SK-N-SH (cell line): ENCODE results near the gene LANCL3. TPM values are rescaled to one million over a fixed set of nuclear protein-coding genes. Genes with fewer than 3 reads are reported as not detected.

Source experiments
- CTCF ChIA-PET: fragments of 300-600, 350-600 bp; formaldehyde crosslinking; extraction: SDS; loops from one replicate; lab custom pipeline; 2021; lab: Yijun Ruan, JAX
- POLR2A ChIA-PET: fragments of 350-600 bp; sonication (Branson Sonifier 250); formaldehyde crosslinking; extraction: SDS; loops from one replicate; lab custom pipeline; 2020; ENCODE audit warnings: antibody characterized with exemption, inconsistent platforms; lab: Yijun Ruan, JAX
- DNase-seq: peaks from one replicate; pipeline ENCODE4 v3.0.0; 2012
- H2AFZ ChIP-seq: fragments of 200-600 bp; sonication (generic); 2 replicates; pipeline ENCODE4 v1.8.1; 2016; ENCODE audit warnings: antibody characterized with exemption, mild to moderate bottlenecking, low read depth
- H3F3A ChIP-seq: fragments of 200-600 bp; sonication (generic); replicated peaks from 2 replicates; pipeline ENCODE3; 2016; ENCODE audit warnings: antibody characterized with exemption, mild to moderate bottlenecking; ENCODE audit not compliant: insufficient read depth
- H3K27ac ChIP-seq, 2 experiments: fragments of 200-500 bp in 1 of 2; fragments of 200-600 bp in 1 of 2; sonication (Bioruptor generic) in 1 of 2; sonication (generic), shearing (Covaris generic) in 1 of 2; 2 replicates each; pipeline versions ENCODE4 v1.5.1 to v1.6.1; 2014 to 2016; ENCODE audit warnings: low read depth in 2 of 2, inconsistent platforms in 1 of 2, low read length in 1 of 2, mild to moderate bottlenecking in 1 of 2, mixed read lengths in 1 of 2
- H3K27me3 ChIP-seq: fragments of 200-600 bp; sonication (generic), shearing (Covaris generic); 2 replicates; pipeline ENCODE4 v1.6.1; 2016; ENCODE audit warnings: mixed run types; ENCODE audit not compliant: insufficient read depth
- H3K36me3 ChIP-seq, 2 experiments: fragments of 200-500 bp in 1 of 2; fragments of 200-600 bp in 1 of 2; sonication (Bioruptor generic) in 1 of 2; sonication (generic) in 1 of 2; replicated peaks in 1 of 2; 2 replicates each; pipeline versions ENCODE3 to v1.5.1; 2014 to 2016; ENCODE audit warnings: low read length in 1 of 2, mild to moderate bottlenecking in 1 of 2; ENCODE audit not compliant: insufficient read depth in 2 of 2, control insufficient read depth in 1 of 2
- H3K4me1 ChIP-seq, 2 experiments: fragments of 200-500 bp in 1 of 2; fragments of 200-600 bp in 1 of 2; sonication (Bioruptor generic) in 1 of 2; sonication (generic), shearing (Covaris generic) in 1 of 2; 2 replicates each; pipeline versions ENCODE4 v1.5.1 to v1.6.1; 2014 to 2016; ENCODE audit warnings: low read depth in 1 of 2, low read length in 1 of 2, mixed run types in 1 of 2; ENCODE audit not compliant: insufficient read depth in 2 of 2, control insufficient read depth in 1 of 2
- H3K4me2 ChIP-seq: fragments of 200-600 bp; sonication (generic), shearing (Covaris generic); 2 replicates; pipeline ENCODE4 v1.6.1; 2017; ENCODE audit warnings: mixed run types
- H3K4me3 ChIP-seq, 2 experiments: fragments of 200-500 bp in 1 of 2; fragments of 200-600 bp in 1 of 2; sonication (Bioruptor generic) in 1 of 2; sonication (generic), shearing (Covaris generic) in 1 of 2; 2 replicates each; pipeline versions ENCODE4 v1.5.1 to v1.8.1; 2014 to 2016; ENCODE audit warnings: low read depth in 2 of 2, inconsistent platforms in 1 of 2, low read length in 1 of 2, mild to moderate bottlenecking in 1 of 2, mixed read lengths in 1 of 2, moderate library complexity in 1 of 2
- H3K79me2 ChIP-seq: fragments of 200-600 bp; sonication (generic); 2 replicates; pipeline ENCODE4 v1.8.1; 2017; ENCODE audit warnings: mild to moderate bottlenecking; ENCODE audit not compliant: insufficient read depth
- H3K9ac ChIP-seq: fragments of 200-600 bp; sonication (generic); 2 replicates; pipeline ENCODE4 v1.6.1; 2017; ENCODE audit warnings: mixed run types
- H3K9me2 ChIP-seq: fragments of 200-600 bp; sonication (generic); 2 replicates; pipeline ENCODE4 v1.6.1; 2017; ENCODE audit warnings: mixed run types
- H3K9me3 ChIP-seq: fragments of 200-600 bp; sonication (generic); 2 replicates; pipeline ENCODE4 v1.6.1; 2017; ENCODE audit warnings: mixed run types, mild to moderate bottlenecking, moderate library complexity
- H4K20me1 ChIP-seq: fragments of 200-600 bp; sonication (generic); 2 replicates; pipeline ENCODE4 v1.6.1; 2017; ENCODE audit warnings: mild to moderate bottlenecking, mixed run types; ENCODE audit not compliant: insufficient read depth
- EP300 ChIP-seq, 2 experiments: IDR thresholded peaks; 2 replicates each; pipeline versions ENCODE4 v1.4.0 to v1.6.1; 2012; ENCODE audit warnings: borderline replicate concordance in 1 of 2, low read depth in 1 of 2, low read length in 1 of 2
- FOXJ3 ChIP-seq: sonication (generic); formaldehyde crosslinking; IDR thresholded peaks from 2 replicates; pipeline ENCODE4 v1.5.1; 2020; ENCODE audit warnings: mild to moderate bottlenecking, missing genetic modification reagents
- GABPA ChIP-seq: IDR thresholded peaks from 2 replicates; pipeline ENCODE4 v1.4.0; 2012; ENCODE audit warnings: low read depth, mild to moderate bottlenecking
- IRF3 ChIP-seq: fragments of 150-350 bp; IDR thresholded peaks from 2 replicates; pipeline ENCODE4 v1.6.1; 2016; ENCODE audit warnings: mild to moderate bottlenecking, low read depth, low read length
- MEF2A ChIP-seq: IDR thresholded peaks from 2 replicates; pipeline ENCODE4 v1.4.0; 2012; ENCODE audit warnings: low read depth, borderline replicate concordance
- NFIC ChIP-seq: IDR thresholded peaks from 2 replicates; pipeline ENCODE4 v1.4.0; 2012; ENCODE audit warnings: borderline replicate concordance
- NRF1 ChIP-seq: IDR thresholded peaks from 2 replicates; pipeline ENCODE4 v1.6.1; 2012; ENCODE audit warnings: low read depth, mild to moderate bottlenecking, low read length
- POLR2AphosphoS5 ChIP-seq: IDR thresholded peaks from 2 replicates; pipeline ENCODE4 v1.6.1; 2012; ENCODE audit warnings: low read depth, low read length
- RFX5 ChIP-seq: IDR thresholded peaks from 2 replicates; pipeline ENCODE4 v1.6.1; 2012; ENCODE audit warnings: mild to moderate bottlenecking, improper control_type of control experiment, low read length
- SMC3 ChIP-seq: IDR thresholded peaks from 2 replicates; pipeline ENCODE4 v1.6.1; 2012; ENCODE audit warnings: low read depth, low read length, improper control_type of control experiment
- TEAD4 ChIP-seq: IDR thresholded peaks from 2 replicates; pipeline ENCODE4 v1.4.0; 2012; ENCODE audit warnings: mild to moderate bottlenecking, borderline replicate concordance; ENCODE audit not compliant: insufficient read depth
- USF1 ChIP-seq: IDR thresholded peaks from 2 replicates; pipeline ENCODE4 v1.4.0; 2012; ENCODE audit warnings: low read depth, borderline replicate concordance
- USF2 ChIP-seq: fragments of 150-350 bp; IDR thresholded peaks from 2 replicates; pipeline ENCODE4 v1.6.1; 2017; ENCODE audit warnings: antibody characterized with exemption, low read length, low read depth, borderline replicate concordance
- ZBTB33 ChIP-seq: IDR thresholded peaks from 2 replicates; pipeline ENCODE4 v1.4.0; 2012; ENCODE audit warnings: low read depth, borderline replicate concordance
- WGBS: methylation state at CpG from one replicate; pipeline ENCODE4 v1.1.6; 2017; ENCODE audit warnings: low lambda C conversion rate; 5-methylcytosine and 5-hydroxymethylcytosine counted together
- polyA plus RNA-seq, 3 experiments: library from polyadenylated mRNA; depleted of rRNA; stranded (reverse); fragments of >200 nt; gene quantifications; 2 replicates each; pipeline ENCODE4 v1.2.3, GENCODE V29; 2012
- TF ChIP-seq, protein P1 (sequence below): fragments of 200-600 bp; sonication (generic); IDR thresholded peaks from 2 replicates; pipeline ENCODE4 v1.6.1; 2017; ENCODE audit warnings: antibody characterized with exemption, mild to moderate bottlenecking, moderate library complexity
- TF ChIP-seq, protein P2 (sequence below): IDR thresholded peaks from 2 replicates; pipeline ENCODE4; 2012

The LANCL3 gene
- polyA plus RNA-seq, 1 of the 3 experiments (the other 2 are of a cell fraction), result under 0.01 TPM

DNA sequence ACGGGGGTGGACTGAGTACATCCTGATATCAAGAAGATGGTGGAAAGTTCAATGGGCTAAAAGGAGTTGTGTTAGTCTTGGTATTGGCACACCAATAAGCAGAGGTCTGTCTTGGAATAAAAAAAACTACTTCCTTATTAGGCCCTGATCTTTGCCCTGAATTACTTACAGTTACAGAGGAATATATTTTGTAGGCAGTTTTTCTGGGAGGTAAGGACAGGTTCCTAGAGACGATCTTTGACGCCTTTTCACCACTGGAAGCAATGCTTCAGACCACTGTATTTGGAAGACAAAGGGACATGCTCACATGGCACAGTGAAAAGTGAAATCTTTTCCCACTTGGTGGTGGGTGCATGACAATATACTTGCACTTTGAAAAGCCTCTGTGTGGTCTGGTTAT lies 113.5 kb downstream of the LANCL3 start:
- POLR2A ChIA-PET, result no interaction called here
- no peaks in the 10 kb centered on the region for H3K9me3 ChIP-seq

DNA sequence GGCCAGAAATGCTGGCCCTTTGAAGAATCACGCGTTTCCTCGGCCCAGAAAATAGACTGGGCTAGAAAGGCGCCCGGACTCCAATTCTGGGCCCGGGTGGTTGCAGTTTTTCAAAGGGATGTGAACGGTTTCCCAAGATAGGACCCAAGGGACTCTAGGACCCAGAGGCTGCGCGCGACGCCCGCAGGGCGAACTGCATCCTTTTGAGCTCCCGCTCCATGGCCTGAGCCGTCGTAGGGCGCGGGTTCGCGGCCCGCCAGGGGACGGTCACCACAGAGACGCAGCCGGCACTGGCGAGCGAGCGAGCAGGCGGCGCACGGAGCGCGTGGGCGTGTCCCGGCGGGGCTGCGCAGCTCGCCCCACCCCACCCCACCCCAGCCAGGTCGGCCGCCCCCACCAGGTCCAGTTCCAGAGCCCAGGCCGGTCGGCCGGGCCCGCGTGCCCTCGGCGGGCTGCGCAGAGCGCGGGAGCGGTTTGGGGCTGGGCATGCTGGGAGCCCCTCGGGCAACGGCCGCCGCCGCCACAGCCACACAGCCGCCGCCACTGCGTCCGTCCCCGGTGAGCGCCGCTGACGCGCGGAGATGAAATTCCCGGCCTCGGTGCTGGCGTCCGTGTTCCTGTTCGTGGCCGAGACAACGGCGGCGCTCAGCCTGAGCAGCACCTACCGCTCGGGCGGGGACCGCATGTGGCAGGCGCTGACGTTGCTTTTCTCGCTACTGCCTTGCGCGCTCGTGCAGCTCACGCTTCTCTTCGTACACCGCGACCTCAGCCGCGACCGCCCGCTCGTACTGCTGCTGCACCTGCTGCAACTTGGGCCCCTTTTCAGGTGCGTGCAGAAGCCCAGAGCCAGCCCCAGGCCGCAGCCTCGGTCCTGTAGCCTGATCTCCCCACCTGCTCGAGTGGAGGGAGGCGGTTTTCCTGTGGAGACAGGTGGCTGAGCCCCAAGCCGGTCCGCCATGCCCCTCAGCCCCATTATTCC lies 114.2 kb downstream of the LANCL3 start, which contains the start of gene XK:
XK (plus strand) TSS at position 411 of the 979 bp plus-strand sequence; CDS start at position 582, 171 bp downstream.
- ChIA-PET POLR2A (no interaction called here), CTCF (no interaction called here)
- peak within 1 kb of the TSS; percentile 57; the same call in 1 of the 2 replicates for H3K4me2 ChIP-seq
- H3K9ac ChIP-seq, result no peak within 1 kb of the TSS
- H3K36me3 ChIP-seq, result no peaks in the 10 kb centered on the region
- no peaks in the 10 kb centered on the region for H3F3A ChIP-seq
- no peaks in the 10 kb centered on the region for H3K9me3 ChIP-seq
- H3K27ac ChIP-seq, result no peak within 1 kb of the TSS
- WGBS, result 37% methylated on average over 25 of the region's 100 CpGs
- H3K79me2 ChIP-seq, result no peaks in the 10 kb centered on the region
- no peak for TF ChIP-seq SMC3
- TF ChIP-seq GABPA, result no peak
- TF ChIP-seq, protein P1, sequence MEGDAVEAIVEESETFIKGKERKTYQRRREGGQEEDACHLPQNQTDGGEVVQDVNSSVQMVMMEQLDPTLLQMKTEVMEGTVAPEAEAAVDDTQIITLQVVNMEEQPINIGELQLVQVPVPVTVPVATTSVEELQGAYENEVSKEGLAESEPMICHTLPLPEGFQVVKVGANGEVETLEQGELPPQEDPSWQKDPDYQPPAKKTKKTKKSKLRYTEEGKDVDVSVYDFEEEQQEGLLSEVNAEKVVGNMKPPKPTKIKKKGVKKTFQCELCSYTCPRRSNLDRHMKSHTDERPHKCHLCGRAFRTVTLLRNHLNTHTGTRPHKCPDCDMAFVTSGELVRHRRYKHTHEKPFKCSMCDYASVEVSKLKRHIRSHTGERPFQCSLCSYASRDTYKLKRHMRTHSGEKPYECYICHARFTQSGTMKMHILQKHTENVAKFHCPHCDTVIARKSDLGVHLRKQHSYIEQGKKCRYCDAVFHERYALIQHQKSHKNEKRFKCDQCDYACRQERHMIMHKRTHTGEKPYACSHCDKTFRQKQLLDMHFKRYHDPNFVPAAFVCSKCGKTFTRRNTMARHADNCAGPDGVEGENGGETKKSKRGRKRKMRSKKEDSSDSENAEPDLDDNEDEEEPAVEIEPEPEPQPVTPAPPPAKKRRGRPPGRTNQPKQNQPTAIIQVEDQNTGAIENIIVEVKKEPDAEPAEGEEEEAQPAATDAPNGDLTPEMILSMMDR, result no peak
- no peak for TF ChIP-seq EP300 (IDR thresholded peaks at IDR 0.05; ENCODE audit: borderline replicate concordance in 1 of 2, low read depth in 1 of 2, low read length in 1 of 2)
- TF ChIP-seq NRF1, result no peak
- TF ChIP-seq, protein P2, sequence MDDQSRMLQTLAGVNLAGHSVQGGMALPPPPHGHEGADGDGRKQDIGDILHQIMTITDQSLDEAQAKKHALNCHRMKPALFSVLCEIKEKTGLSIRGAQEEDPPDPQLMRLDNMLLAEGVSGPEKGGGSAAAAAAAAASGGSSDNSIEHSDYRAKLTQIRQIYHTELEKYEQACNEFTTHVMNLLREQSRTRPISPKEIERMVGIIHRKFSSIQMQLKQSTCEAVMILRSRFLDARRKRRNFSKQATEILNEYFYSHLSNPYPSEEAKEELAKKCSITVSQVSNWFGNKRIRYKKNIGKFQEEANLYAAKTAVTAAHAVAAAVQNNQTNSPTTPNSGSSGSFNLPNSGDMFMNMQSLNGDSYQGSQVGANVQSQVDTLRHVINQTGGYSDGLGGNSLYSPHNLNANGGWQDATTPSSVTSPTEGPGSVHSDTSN, result no peak
- TF ChIP-seq TEAD4, result no peak
- no peak for TF ChIP-seq FOXJ3 (CRISPR knock-in tag)
- no peak for TF ChIP-seq RFX5
- no peak for TF ChIP-seq ZBTB33
- TF ChIP-seq USF1, result no peak
- TF ChIP-seq USF2, result no peak
- TF ChIP-seq MEF2A, result no peak
- no peak for TF ChIP-seq IRF3
- no peak for TF ChIP-seq POLR2AphosphoS5
- H3K9me2 ChIP-seq, result no peaks in the 10 kb centered on the region
- H3K4me3 ChIP-seq, result peak within 1 kb of the TSS in 1 of 2 experiments; percentile 37; a peak in 2 of 4 replicates
- peaks cover 16% of the 10 kb centered on the region; the same call in 1 of the 2 replicates for H3K27me3 ChIP-seq
- no peak within 1 kb of the TSS for H2AFZ ChIP-seq
- no peaks in the 10 kb centered on the region for H4K20me1 ChIP-seq
- peak; percentile 57 for DNase-seq
- peaks cover 0 to 3% of the 10 kb centered on the region in 2 experiments; a peak in 1 of 4 replicates for H3K4me1 ChIP-seq

More for the DNA sequence above, 113.5 kb downstream of the LANCL3 start:
- no peak for DNase-seq
- TF ChIP-seq GABPA (no peak), NFIC (no peak)
- no peaks in the 10 kb centered on the region for H3K9me2 ChIP-seq
- no peak overlapping the region for H2AFZ ChIP-seq
- H3K36me3 ChIP-seq, result no peaks in the 10 kb centered on the region
- H3K79me2 ChIP-seq, result no peaks in the 10 kb centered on the region
- no peaks in the 10 kb centered on the region for H4K20me1 ChIP-seq
- H3K4me2 ChIP-seq, result no peak overlapping the region
- H3K27ac ChIP-seq, result no peak overlapping the region
- CTCF ChIA-PET, result no interaction called here
- H3K4me3 ChIP-seq, result no peak overlapping the region
- peaks cover 0 to 3% of the 10 kb centered on the region in 2 experiments; a peak in 1 of 4 replicates for H3K4me1 ChIP-seq
- WGBS, result 48% methylated on average over 3 of the region's 3 CpGs
- peaks cover 16% of the 10 kb centered on the region; the same call in 1 of the 2 replicates for H3K27me3 ChIP-seq
- H3K9ac ChIP-seq, result no peak overlapping the region
- no peaks in the 10 kb centered on the region for H3F3A ChIP-seq
